Hepatocyte (in vitro differentiated cells): ENCODE results near the gene CDC34. TPM values are rescaled to one million over a fixed set of nuclear protein-coding genes. Genes with fewer than 3 reads are reported as not detected.

Experiments used
- DNase-seq: peaks from one replicate; pipeline ENCODE4 v3.0.0-alpha.2; 2016; ENCODE audit warnings: low spot score
- H2AFZ ChIP-seq: fragments of 200-600 bp; sonication (generic); 2 replicates; pipeline ENCODE4 v1.6.0; 2016; ENCODE audit warnings: antibody characterized with exemption, mild to moderate bottlenecking
- H3K27ac ChIP-seq: fragments of 200-600 bp; sonication (generic); 2 replicates; pipeline ENCODE4 v1.5.1; 2016; ENCODE audit warnings: mild to moderate bottlenecking
- H3K27me3 ChIP-seq: fragments of 200-600 bp; sonication (generic); 2 replicates; pipeline ENCODE4 v1.6.1; 2016
- H3K36me3 ChIP-seq: fragments of 200-600 bp; sonication (generic); replicated peaks from 2 replicates; pipeline ENCODE4 v1.5.1; 2016; ENCODE audit warnings: low read depth; ENCODE audit not compliant: insufficient read depth
- H3K4me1 ChIP-seq: fragments of 200-600 bp; sonication (generic); 2 replicates; pipeline ENCODE4 v1.5.1; 2016; ENCODE audit warnings: mild to moderate bottlenecking, moderate library complexity; ENCODE audit not compliant: insufficient read depth
- H3K4me2 ChIP-seq: fragments of 200-600 bp; sonication (generic); 2 replicates; pipeline ENCODE4 v1.6.0; 2016
- H3K4me3 ChIP-seq: fragments of 200-600 bp; sonication (generic); 2 replicates; pipeline ENCODE4 v1.5.1; 2016; ENCODE audit warnings: mild to moderate bottlenecking
- H3K79me2 ChIP-seq: fragments of 200-600 bp; sonication (generic); 2 replicates; pipeline ENCODE4 v1.6.0; 2017; ENCODE audit warnings: mild to moderate bottlenecking
- H3K9me2 ChIP-seq: fragments of 200-600 bp; sonication (generic); replicated peaks from 2 replicates; pipeline ENCODE4 v1.6.0; 2017; ENCODE audit warnings: mild to moderate bottlenecking; ENCODE audit not compliant: insufficient read depth
- H3K9me3 ChIP-seq: fragments of 200-600 bp; sonication (generic); 2 replicates; pipeline ENCODE4 v1.5.1; 2016; ENCODE audit warnings: low read depth, mild to moderate bottlenecking
- H4K20me1 ChIP-seq: fragments of 200-600 bp; sonication (generic); 2 replicates; pipeline ENCODE4 v1.6.0; 2016; ENCODE audit warnings: mild to moderate bottlenecking; ENCODE audit not compliant: insufficient read depth, poor library complexity, severe bottlenecking
- EZH2 ChIP-seq: fragments of 200-600 bp; sonication (generic); IDR thresholded peaks from 2 replicates; pipeline ENCODE4 v1.6.1; 2016; ENCODE audit warnings: antibody characterized with exemption, mild to moderate bottlenecking, borderline replicate concordance
- EZH2phosphoT487 ChIP-seq: fragments of 200-600 bp; sonication (generic); IDR thresholded peaks from one replicate; pipeline ENCODE4 v1.6.1; 2018; ENCODE audit warnings: antibody characterized with exemption, mild to moderate bottlenecking, low read depth, moderate library complexity; ENCODE audit not compliant: unreplicated experiment, severe bottlenecking
- WGBS: methylation state at CpG from one replicate; pipeline ENCODE4 v1.1.6; 2016; ENCODE audit warnings: low lambda C conversion rate; ENCODE audit errors: missing lambda C conversion rate; 5-methylcytosine and 5-hydroxymethylcytosine counted together
- polyA plus RNA-seq: library from polyadenylated mRNA; unstranded; fragments of >200 nt; fragmentation: Nextera tagmentation; extraction: Ambion mirVana; gene quantifications from 2 replicates; pipeline ENCODE4 v1.2.1, GENCODE V29; 2016
- total RNA-seq: library from RNA; depleted of rRNA; stranded (reverse); fragments of >200 nt; gene quantifications from 2 replicates; pipeline ENCODE4 v1.2.3, GENCODE V29; 2014
- TF ChIP-seq, protein P1 (sequence below): fragments of 200-600 bp; sonication (generic); IDR thresholded peaks from 2 replicates; pipeline ENCODE4 v1.5.1; 2016; ENCODE audit warnings: antibody characterized with exemption, mild to moderate bottlenecking; ENCODE audit not compliant: poor library complexity

The CDC34 gene
- total and polyA plus RNA-seq, 2 experiments from 2014 or later = 105 to 196 TPM

DNA sequence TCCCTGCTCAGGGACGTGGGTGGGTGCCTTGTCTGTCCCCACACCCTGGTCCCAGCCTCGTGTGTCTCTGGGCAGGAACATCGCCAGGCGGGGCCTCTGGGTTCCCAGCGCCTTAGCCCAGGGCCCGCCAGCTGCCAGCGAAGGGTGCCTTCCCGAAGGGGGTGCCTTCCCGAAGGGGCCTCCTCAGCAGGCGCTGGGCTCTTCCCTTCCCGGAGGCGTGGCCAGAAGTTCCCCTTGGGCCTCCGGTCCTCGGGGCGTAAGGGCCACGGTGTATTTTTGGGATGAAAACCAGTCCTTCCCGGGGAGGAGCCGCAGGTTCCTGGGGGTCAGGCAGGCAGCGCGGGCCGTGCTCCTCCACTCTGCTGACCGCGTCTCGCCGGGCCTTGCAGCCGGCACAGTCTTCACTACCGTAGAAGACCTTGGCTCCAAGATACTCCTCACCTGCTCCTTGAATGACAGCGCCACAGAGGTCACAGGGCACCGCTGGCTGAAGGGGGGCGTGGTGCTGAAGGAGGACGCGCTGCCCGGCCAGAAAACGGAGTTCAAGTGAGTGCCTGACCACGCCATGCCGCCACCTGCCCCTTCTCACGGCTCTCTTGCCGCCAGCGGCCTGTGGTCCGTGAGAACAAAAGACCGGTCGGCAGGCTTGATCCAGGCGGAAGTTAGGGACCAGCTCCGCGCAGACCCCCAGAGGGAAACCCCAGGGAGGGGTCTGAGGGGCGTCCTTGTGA is 47.7 kb downstream of the CDC34 start:
- no peaks in the 10 kb centered on the region for H3K27me3 ChIP-seq
- no peaks in the 10 kb centered on the region for H3K9me2 ChIP-seq
- peaks cover 75% of the 10 kb centered on the region for H4K20me1 ChIP-seq
- H3K4me1 ChIP-seq = peaks cover 22% of the 10 kb centered on the region
- peaks cover 62% of the 10 kb centered on the region for H3K79me2 ChIP-seq
- DNase-seq = no peak
- H3K4me2 ChIP-seq = no peak overlapping the region
- WGBS = 94% methylated on average over 46 of the region's 46 CpGs
- no peak overlapping the region for H3K27ac ChIP-seq
- H2AFZ ChIP-seq = no peak overlapping the region
- no peaks in the 10 kb centered on the region for H3K36me3 ChIP-seq
- H3K9me3 ChIP-seq = no peaks in the 10 kb centered on the region
- TF ChIP-seq EZH2phosphoT487 = no peak
- TF ChIP-seq, protein P1, sequence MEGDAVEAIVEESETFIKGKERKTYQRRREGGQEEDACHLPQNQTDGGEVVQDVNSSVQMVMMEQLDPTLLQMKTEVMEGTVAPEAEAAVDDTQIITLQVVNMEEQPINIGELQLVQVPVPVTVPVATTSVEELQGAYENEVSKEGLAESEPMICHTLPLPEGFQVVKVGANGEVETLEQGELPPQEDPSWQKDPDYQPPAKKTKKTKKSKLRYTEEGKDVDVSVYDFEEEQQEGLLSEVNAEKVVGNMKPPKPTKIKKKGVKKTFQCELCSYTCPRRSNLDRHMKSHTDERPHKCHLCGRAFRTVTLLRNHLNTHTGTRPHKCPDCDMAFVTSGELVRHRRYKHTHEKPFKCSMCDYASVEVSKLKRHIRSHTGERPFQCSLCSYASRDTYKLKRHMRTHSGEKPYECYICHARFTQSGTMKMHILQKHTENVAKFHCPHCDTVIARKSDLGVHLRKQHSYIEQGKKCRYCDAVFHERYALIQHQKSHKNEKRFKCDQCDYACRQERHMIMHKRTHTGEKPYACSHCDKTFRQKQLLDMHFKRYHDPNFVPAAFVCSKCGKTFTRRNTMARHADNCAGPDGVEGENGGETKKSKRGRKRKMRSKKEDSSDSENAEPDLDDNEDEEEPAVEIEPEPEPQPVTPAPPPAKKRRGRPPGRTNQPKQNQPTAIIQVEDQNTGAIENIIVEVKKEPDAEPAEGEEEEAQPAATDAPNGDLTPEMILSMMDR = no peak
- TF ChIP-seq EZH2 = no peak
- no peak overlapping the region for H3K4me3 ChIP-seq

DNA sequence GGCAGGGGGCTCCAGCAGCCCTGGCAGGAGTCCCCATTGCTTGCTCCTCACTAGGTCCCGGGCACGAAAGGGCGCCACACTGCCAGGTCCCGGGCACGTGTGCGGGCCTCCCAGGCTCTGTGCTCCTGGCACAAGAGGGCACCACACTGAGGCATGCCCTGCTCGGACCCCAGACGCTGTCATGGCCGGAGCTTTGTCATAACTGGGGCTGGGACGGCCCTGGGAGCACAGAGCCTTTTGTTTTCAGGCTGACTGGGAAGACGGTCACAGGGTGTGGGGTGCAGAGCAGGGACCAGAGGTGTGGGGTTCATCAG is 48.2 kb downstream of the CDC34 start:
- DNase-seq = no peak
- H2AFZ ChIP-seq = no peak overlapping the region
- H3K27me3 ChIP-seq = no peaks in the 10 kb centered on the region
- peaks cover 16% of the 10 kb centered on the region for H3K4me1 ChIP-seq
- no peaks in the 10 kb centered on the region for H3K36me3 ChIP-seq
- H3K27ac ChIP-seq = no peak overlapping the region
- no peaks in the 10 kb centered on the region for H3K9me2 ChIP-seq
- H3K4me3 ChIP-seq = no peak overlapping the region
- H3K9me3 ChIP-seq = no peaks in the 10 kb centered on the region
- peaks cover 70% of the 10 kb centered on the region for H4K20me1 ChIP-seq
- H3K4me2 ChIP-seq = no peak overlapping the region
- WGBS = 93% methylated on average over 11 of the region's 11 CpGs
- TF ChIP-seq, protein P1 = no peak
- no peak for TF ChIP-seq EZH2phosphoT487
- no peak for TF ChIP-seq EZH2
- peaks cover 57% of the 10 kb centered on the region for H3K79me2 ChIP-seq

DNA sequence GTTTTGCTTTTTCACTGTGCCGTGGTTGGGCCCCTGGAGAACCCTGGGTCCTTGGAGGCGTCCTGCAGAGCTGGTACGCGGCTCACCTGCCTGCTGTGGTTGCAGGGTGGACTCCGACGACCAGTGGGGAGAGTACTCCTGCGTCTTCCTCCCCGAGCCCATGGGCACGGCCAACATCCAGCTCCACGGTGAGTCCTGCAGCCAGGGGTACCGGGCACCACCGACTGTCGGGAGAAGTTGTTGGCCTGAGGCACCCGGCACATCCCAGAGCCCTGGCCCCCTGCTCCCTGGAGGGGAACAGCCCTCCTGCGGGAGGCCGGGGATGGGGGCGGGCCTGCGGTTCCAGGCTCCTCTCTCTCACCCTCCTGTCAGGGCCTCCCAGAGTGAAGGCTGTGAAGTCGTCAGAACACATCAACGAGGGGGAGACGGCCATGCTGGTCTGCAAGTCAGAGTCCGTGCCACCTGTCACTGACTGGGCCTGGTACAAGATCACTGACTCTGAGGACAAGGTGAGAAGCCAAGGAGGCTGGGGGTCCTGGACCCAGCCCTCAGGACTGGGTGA is 48.8 kb downstream of the CDC34 start:
- H3K9me2 ChIP-seq = no peaks in the 10 kb centered on the region
- no peak overlapping the region for H2AFZ ChIP-seq
- TF ChIP-seq EZH2 = no peak
- no peak for TF ChIP-seq EZH2phosphoT487
- 89% methylated on average over 22 of the region's 22 CpGs for WGBS
- peaks cover 52% of the 10 kb centered on the region for H3K79me2 ChIP-seq
- no peaks in the 10 kb centered on the region for H3K9me3 ChIP-seq
- no peak for DNase-seq
- no peak overlapping the region for H3K27ac ChIP-seq
- peaks cover 11% of the 10 kb centered on the region for H3K4me1 ChIP-seq
- no peak overlapping the region for H3K4me2 ChIP-seq
- peaks cover 64% of the 10 kb centered on the region for H4K20me1 ChIP-seq
- no peak overlapping the region for H3K4me3 ChIP-seq
- no peaks in the 10 kb centered on the region for H3K27me3 ChIP-seq
- no peaks in the 10 kb centered on the region for H3K36me3 ChIP-seq

DNA sequence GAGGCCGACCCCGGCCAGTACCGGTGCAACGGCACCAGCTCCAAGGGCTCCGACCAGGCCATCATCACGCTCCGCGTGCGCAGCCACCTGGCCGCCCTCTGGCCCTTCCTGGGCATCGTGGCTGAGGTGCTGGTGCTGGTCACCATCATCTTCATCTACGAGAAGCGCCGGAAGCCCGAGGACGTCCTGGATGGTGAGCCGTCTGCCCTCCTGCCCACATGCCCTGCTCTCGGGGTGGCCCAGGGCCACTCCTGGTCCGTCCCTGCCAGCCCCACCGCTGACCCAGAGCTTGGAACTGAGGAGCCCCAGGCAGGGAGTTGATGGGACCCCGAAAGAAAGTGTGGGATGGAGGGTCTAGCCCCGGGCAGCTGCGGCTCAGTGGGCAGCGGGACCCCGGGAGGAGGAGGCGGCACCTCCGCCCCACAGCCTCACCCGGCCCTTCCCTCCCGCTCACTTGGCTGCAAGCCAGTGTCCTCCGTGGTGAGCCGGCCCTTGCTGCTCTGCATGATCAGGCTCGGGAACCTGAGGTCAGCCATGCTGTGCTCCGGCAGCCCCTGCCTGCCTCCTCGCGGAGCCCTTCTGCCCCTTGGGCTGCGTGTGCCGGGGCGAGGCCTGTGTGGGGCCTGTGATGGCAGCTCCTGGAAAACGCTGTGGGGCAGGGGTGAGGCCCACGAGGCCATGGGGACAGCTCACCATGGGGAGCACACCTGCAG is 50.0 kb downstream of the CDC34 start:
- no peaks in the 10 kb centered on the region for H3K9me2 ChIP-seq
- H3K4me3 ChIP-seq = no peak overlapping the region
- H3K9me3 ChIP-seq = no peaks in the 10 kb centered on the region
- no peak overlapping the region for H3K4me2 ChIP-seq
- WGBS = 94% methylated on average over 40 of the region's 40 CpGs
- no peaks in the 10 kb centered on the region for H3K27me3 ChIP-seq
- H2AFZ ChIP-seq = no peak overlapping the region
- H4K20me1 ChIP-seq = peaks cover 52% of the 10 kb centered on the region
- DNase-seq = no peak
- no peaks in the 10 kb centered on the region for H3K4me1 ChIP-seq
- TF ChIP-seq EZH2phosphoT487 (no peak), EZH2 (no peak)
- TF ChIP-seq, protein P1 = no peak
- H3K27ac ChIP-seq = no peak overlapping the region
- peaks cover 40% of the 10 kb centered on the region for H3K79me2 ChIP-seq
- H3K36me3 ChIP-seq = no peaks in the 10 kb centered on the region
